Activated CD8-positive, alpha-beta T cell treated with anti-CD3 and anti-CD28 coated beads for 36 hours (primary cell): Measurements from ENCODE around the gene STAB2. TPM values are rescaled to one million over a fixed set of nuclear protein-coding genes. Genes with fewer than 3 reads are reported as not detected.

Source experiments
- ATAC-seq: fragments of 200-7000 bp; cut with Tn5 transposase; one replicate; pipeline ENCODE4 v1.10.0; 2021; ENCODE audit warnings: mild to moderate bottlenecking, moderate library complexity
- CTCF ChIA-PET: fragments of 350-600 bp; sonication (Branson Sonifier 250); formaldehyde crosslinking; loops from one replicate; lab custom pipeline; 2021; ENCODE audit warnings: antibody characterized with exemption; lab: Charles Lee
- POLR2A ChIA-PET: fragments of 350-600 bp; sonication (Branson Sonifier 250); formaldehyde crosslinking; loops from one replicate; lab custom pipeline; 2021; ENCODE audit warnings: antibody characterized with exemption; lab: Charles Lee
- DNase-seq: peaks from one replicate; pipeline ENCODE4 v3.0.0-alpha.2; 2020
- H3K27ac Mint-ChIP-seq: one replicate; pipeline ENCODE4 v1.8.0; 2021; ENCODE audit warnings: mild to moderate bottlenecking, mixed read lengths
- H3K27me3 Mint-ChIP-seq: one replicate; pipeline ENCODE4 v1.8.0; 2021; ENCODE audit warnings: mixed read lengths
- H3K36me3 Mint-ChIP-seq: one replicate; pipeline ENCODE4 v1.8.0; 2021; ENCODE audit warnings: low read depth, mixed read lengths
- H3K4me1 Mint-ChIP-seq: one replicate; pipeline ENCODE4 v1.8.0; 2021; ENCODE audit warnings: low read depth, mixed read lengths
- H3K4me3 Mint-ChIP-seq: one replicate; pipeline ENCODE4 v1.8.0; 2021; ENCODE audit warnings: mild to moderate bottlenecking, moderate library complexity, mixed read lengths
- H3K9me3 Mint-ChIP-seq: one replicate; pipeline ENCODE4 v1.8.0; 2021; ENCODE audit warnings: mixed read lengths
- CTCF ChIP-seq: fragments of 200-600 bp; IDR thresholded peaks from one replicate; pipeline ENCODE4 v1.8.0; 2022; ENCODE audit warnings: antibody characterized with exemption, mild to moderate bottlenecking
- intact Hi-C: fragments of 100-400 bp; cut with micrococcal nuclease; formaldehyde crosslinking; loops from one replicate; pipeline ENCODE4 v1.10.0; 2022
- total RNA-seq, 2 experiments: library from RNA; stranded (reverse); gene quantifications; one replicate each; pipeline ENCODE4 v1.2.3, GENCODE V29; 2021

The STAB2 gene
- total RNA-seq, 2 experiments from 2014 or later, result not detected

DNA sequence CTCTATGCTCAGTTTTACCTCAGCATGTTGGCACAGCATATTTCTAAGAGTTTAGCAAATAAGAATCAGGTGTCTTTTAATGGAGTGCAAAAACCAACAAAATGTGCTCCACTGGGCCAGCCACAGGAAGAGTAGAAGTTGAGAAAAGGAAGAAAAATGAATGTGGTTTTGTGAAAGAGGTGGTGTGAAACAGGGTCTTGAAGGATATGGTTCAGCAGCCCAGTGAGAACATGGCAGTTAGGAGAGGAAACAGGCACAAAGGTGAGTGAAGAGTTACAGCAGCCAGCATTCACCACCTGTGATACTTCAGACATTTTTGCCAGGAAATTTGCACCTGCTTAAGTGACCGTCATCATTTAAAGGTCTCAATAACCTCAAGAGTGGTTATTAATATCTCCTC is 2.4 kb downstream of the STAB2 start:
- peaks cover 17% of the 10 kb centered on the region for H3K27me3 Mint-ChIP-seq
- ChIA-PET CTCF (no interaction called here), POLR2A (no interaction called here)
- H3K36me3 Mint-ChIP-seq, result no peaks in the 10 kb centered on the region
- TF ChIP-seq CTCF, result no peak
- H3K9me3 Mint-ChIP-seq, result peaks cover 4% of the 10 kb centered on the region
- no peak overlapping the region for H3K27ac Mint-ChIP-seq
- H3K4me1 Mint-ChIP-seq, result no peaks in the 10 kb centered on the region
- ATAC-seq (no peak), DNase-seq (no peak)
- no peak overlapping the region for H3K4me3 Mint-ChIP-seq
- intact Hi-C loops, result no loop called here

DNA sequence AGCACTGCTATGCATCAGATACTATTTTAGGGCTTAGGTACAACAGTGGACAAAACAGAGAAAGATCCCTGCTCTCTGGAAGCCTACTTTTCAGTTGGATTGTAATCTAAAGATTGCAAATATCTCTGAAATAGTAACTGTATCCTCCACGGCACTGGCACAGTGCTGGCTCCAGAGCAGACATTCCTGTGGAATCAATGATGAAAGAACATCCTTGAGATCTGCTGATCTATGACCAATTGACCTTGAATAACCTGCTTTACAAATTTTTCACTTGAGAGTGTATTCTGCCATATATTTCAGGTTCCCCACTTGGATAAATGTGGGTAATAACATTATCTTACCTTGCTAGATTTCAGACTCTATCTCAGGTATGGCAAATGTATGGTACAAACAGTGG is 3.2 kb downstream of the STAB2 start:
- intact Hi-C loops, result no loop called here
- peaks cover 17% of the 10 kb centered on the region for H3K27me3 Mint-ChIP-seq
- H3K36me3 Mint-ChIP-seq, result no peaks in the 10 kb centered on the region
- DNase-seq, result no peak
- CTCF ChIA-PET, result interaction anchor here (1.3 kb wide), 1 partner anchor 16 kb away, joined by 3 read pairs; no protein-coding TSS in a partner anchor
- peaks cover 4% of the 10 kb centered on the region for H3K9me3 Mint-ChIP-seq
- no peaks in the 10 kb centered on the region for H3K4me1 Mint-ChIP-seq
- H3K4me3 Mint-ChIP-seq, result no peak overlapping the region
- POLR2A ChIA-PET, result no interaction called here
- no peak for ATAC-seq
- no peak overlapping the region for H3K27ac Mint-ChIP-seq
- no peak for TF ChIP-seq CTCF

GRCh38 chr12:103596981-103597380 is 9.9 kb downstream of the STAB2 start:
- no peak for ATAC-seq
- Mint-ChIP-seq H3K36me3 (no peaks in the 10 kb centered on the region), H3K27me3 (peaks cover 19% of the 10 kb centered on the region), H3K4me3 (no peak overlapping the region), H3K4me1 (no peaks in the 10 kb centered on the region), H3K9me3 (peaks cover 4% of the 10 kb centered on the region), H3K27ac (no peak overlapping the region)
- DNase-seq, result no peak
- POLR2A ChIA-PET, result no interaction called here
- CTCF ChIA-PET, result no interaction called here
- TF ChIP-seq CTCF, result no peak
- intact Hi-C loops, result no loop called here

DNA sequence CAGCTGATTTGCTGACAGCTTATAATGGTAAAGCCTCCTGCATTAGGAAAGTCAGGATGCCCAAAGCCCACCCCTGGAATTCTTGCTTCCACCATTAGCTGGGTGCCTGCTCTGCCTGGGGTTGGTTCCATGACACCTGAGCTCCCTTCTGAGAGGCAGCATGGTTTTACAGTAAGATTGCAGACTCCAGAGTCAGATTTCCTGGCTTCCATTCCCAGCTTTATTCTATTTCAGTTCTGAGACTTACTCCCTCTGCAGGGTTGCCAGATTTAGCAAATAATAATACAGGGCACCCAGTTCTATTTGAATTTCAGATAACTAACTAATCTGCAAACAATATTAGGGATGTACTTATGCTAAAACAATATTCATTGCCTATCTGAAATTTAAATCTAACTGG is 12.2 kb downstream of the STAB2 start:
- intact Hi-C loops, result no loop called here
- ChIA-PET POLR2A (no interaction called here), CTCF (interaction anchor here (1.3 kb wide), 1 partner anchor 17 kb away, joined by 3 read pairs; no protein-coding TSS in a partner anchor)
- Mint-ChIP-seq H3K4me3 (no peak overlapping the region), H3K36me3 (no peaks in the 10 kb centered on the region), H3K4me1 (no peaks in the 10 kb centered on the region), H3K27ac (no peak overlapping the region), H3K27me3 (peaks cover 12% of the 10 kb centered on the region), H3K9me3 (no peaks in the 10 kb centered on the region)
- DNase-seq, result no peak
- ATAC-seq, result no peak
- no peak for TF ChIP-seq CTCF

DNA sequence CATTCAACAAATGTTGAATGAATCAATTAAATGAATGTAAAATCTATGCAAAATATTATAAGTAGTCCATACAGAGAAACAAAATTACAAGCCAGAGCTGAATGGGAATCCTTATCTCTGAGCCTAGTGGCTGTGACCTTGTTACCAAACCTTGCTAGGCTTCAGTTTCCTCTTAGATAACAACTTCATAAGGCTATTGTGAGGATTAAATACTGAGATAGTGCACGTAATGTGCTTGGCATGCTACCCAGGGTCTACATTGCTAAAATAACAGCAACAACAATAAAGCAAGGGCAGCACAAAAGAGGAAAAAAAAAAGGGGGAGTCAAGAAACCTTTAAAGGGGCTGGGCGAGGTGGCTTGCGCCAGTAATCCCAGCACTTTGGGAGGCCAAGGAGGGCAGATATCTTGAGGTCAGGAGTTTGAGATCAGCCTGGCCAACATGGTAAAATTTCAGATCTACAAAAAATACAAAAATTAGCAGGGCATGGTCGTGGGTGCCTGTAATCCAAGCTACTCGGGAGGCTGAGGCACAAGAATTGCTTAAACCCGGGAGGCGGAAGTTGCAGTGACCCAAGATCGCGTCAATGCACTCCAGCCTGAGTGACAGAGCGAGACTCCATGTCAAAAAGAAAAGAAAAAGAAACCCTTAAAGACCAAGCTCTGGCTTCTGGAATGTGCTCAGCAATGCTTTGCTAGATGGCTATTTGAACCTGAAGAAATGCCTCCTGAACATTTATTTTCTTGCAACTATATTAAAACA is 14.1 kb downstream of the STAB2 start:
- DNase-seq, result no peak
- no peaks in the 10 kb centered on the region for H3K4me1 Mint-ChIP-seq
- POLR2A ChIA-PET, result no interaction called here
- CTCF ChIA-PET, result no interaction called here
- intact Hi-C loops, result no loop called here
- H3K36me3 Mint-ChIP-seq, result no peaks in the 10 kb centered on the region
- TF ChIP-seq CTCF, result no peak
- peaks cover 7% of the 10 kb centered on the region for H3K27me3 Mint-ChIP-seq
- no peak overlapping the region for H3K4me3 Mint-ChIP-seq
- no peak for ATAC-seq
- no peaks in the 10 kb centered on the region for H3K9me3 Mint-ChIP-seq
- no peak overlapping the region for H3K27ac Mint-ChIP-seq
